ENCODE data around the gene ELN. TPM values are rescaled to one million over a fixed set of nuclear protein-coding genes. Genes with fewer than 3 reads are reported as not detected.

Gene ELN
- total and polyA plus RNA-seq, 7 donors, result 2.5 to 174 (median 33.2) TPM

DNA sequence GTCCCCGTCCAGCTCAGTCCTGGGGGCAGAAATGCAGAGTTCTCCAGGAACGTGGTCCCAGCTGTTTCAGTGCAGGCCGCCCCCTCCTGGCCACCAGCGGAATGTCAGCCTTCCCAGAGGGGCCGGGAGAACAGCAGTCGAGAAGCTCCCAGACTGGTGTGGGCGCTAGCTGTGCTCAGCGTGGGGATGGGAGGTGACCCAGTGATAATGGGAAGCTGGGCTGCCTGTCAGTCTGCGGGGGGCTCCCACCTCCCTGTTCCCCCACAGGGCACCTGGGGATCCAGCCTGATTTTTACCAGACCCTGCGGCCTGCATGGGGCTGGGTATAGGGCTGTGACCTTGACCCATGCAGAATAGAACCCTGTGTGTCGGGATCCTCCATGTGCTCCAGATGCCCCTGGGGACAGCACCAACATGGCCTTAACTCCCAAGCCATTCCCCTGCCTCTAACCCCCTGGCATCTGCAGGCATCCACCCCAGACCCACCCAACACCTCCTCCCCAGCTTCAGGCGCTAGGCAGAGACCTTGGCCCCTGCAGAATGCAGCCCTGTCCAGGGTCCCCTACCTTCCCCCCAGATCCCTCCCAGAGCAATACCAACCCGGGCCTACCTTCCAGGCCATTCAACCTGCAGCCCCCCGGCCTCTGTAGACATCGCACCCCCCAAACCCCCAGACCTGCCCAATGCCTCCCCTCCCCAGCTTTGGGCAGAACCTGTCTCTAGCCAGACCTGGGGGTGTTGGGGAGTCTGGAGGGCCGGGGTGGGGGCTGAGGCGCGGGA lies 880 bp upstream of the ELN start:
- Histone ChIP-seq H3K4me3 (peak overlapping the region; percentile 53 to 74 (median 62)), H3K36me3 (no peaks in the 10 kb centered on the region), H3K9me3 (no peaks in the 10 kb centered on the region), H3K27me3 (no peaks in the 10 kb centered on the region), H3K27ac (peak overlapping the region; percentile 90 to 96 (median 90)), H3K4me1 (peaks cover 0 to 84% (median 80%) of the 10 kb centered on the region in 4 donors)
- intact Hi-C loops (cut with DNase I), result loop anchor here (2.0 to 5.0 kb wide), 2 partner anchors 140 to 160 kb away; no protein-coding TSS in a partner anchor
- 33 to 37% methylated on average over 18 of the region's 18 CpGs for WGBS, 2 donors
- no peak for TF ChIP-seq POLR2A (IDR thresholded peaks at IDR 0.05)
- peak; percentile 91 to 99 (median 96) for TF ChIP-seq CTCF (IDR thresholded peaks at IDR 0.05)
- no peak for TF ChIP-seq EP300 (IDR thresholded peaks at IDR 0.05)
- peak in 3 of 4 donors; percentile 12 to 56 (median 12) for TF ChIP-seq POLR2AphosphoS5 (IDR thresholded peaks at IDR 0.05)
- DNase-seq, result peak; percentile 92

GRCh38 chr7:74028321-74028838 lies 407 bp downstream of the ELN start:
- TF ChIP-seq CTCF (IDR thresholded peaks at IDR 0.05) (no peak), POLR2AphosphoS5 (IDR thresholded peaks at IDR 0.05) (no peak), EP300 (IDR thresholded peaks at IDR 0.05) (no peak), POLR2A (IDR thresholded peaks at IDR 0.05) (no peak)
- no peaks in the 10 kb centered on the region for H3K9me3 ChIP-seq
- no peak for DNase-seq
- peak overlapping the region; percentile 90 to 96 (median 90) for H3K27ac ChIP-seq
- no peaks in the 10 kb centered on the region for H3K36me3 ChIP-seq
- intact Hi-C loops (cut with DNase I), result loop anchor here (5.0 kb wide), 1 partner anchor 141 kb away; no protein-coding TSS in a partner anchor
- WGBS, 2 donors, result 34 to 68% methylated on average over 13 of the region's 13 CpGs
- peak overlapping the region; percentile 53 to 74 (median 62) for H3K4me3 ChIP-seq
- H3K27me3 ChIP-seq, result no peaks in the 10 kb centered on the region
- H3K4me1 ChIP-seq, result peaks cover 0 to 87% (median 81%) of the 10 kb centered on the region in 4 donors

- no peaks in the 10 kb centered on the region for H3K9me3 ChIP-seq
- H3K36me3 ChIP-seq, result no peaks in the 10 kb centered on the region
- DNase-seq, result no peak
- H3K4me3 ChIP-seq, result peak overlapping the region; percentile 53 to 74 (median 62)
- H3K27ac ChIP-seq, result peak overlapping the region; percentile 90 to 96 (median 90)
- intact Hi-C loops (cut with DNase I), result loop anchor here (5.0 kb wide), 1 partner anchor 142 kb away; no protein-coding TSS in a partner anchor
- H3K4me1 ChIP-seq, result peaks cover 0 to 88% (median 84%) of the 10 kb centered on the region in 4 donors
- TF ChIP-seq POLR2A (IDR thresholded peaks at IDR 0.05) (no peak), CTCF (IDR thresholded peaks at IDR 0.05) (no peak), POLR2AphosphoS5 (IDR thresholded peaks at IDR 0.05) (peak in 1 of 4 donors; percentile 3), EP300 (IDR thresholded peaks at IDR 0.05) (no peak)
- H3K27me3 ChIP-seq, result no peaks in the 10 kb centered on the region
- 33 to 71% methylated on average over 18 of the region's 18 CpGs for WGBS, 2 donors
These were observed 1.3 kb downstream of the ELN start for GRCh38 chr7:74029089-74029785.

- intact Hi-C loops (cut with DNase I), result loop anchor here (5.0 kb wide), 1 partner anchor 143 kb away; no protein-coding TSS in a partner anchor
- 36 to 48% methylated on average over 8 of the region's 8 CpGs for WGBS, 2 donors
- H3K27me3 ChIP-seq, result no peaks in the 10 kb centered on the region
- no peak for DNase-seq
- H3K4me3 ChIP-seq, result peak overlapping the region; percentile 53 to 74 (median 62)
- no peaks in the 10 kb centered on the region for H3K9me3 ChIP-seq
- H3K4me1 ChIP-seq, result peaks cover 0 to 96% (median 89%) of the 10 kb centered on the region in 4 donors
- TF ChIP-seq POLR2AphosphoS5 (IDR thresholded peaks at IDR 0.05) (peak in 1 of 4 donors; percentile 65), EP300 (IDR thresholded peaks at IDR 0.05) (no peak)
- H3K27ac ChIP-seq, result peak overlapping the region; percentile 90 to 96 (median 90)
- H3K36me3 ChIP-seq, result peaks cover 0 to under 1% (median 0%) of the 10 kb centered on the region in 4 donors
These were observed 2.0 kb downstream of the ELN start for GRCh38 chr7:74029991-74030415.
